Measurements from ENCODE around the gene TAAR5. TPM values are rescaled to one million over a fixed set of nuclear protein-coding genes. Genes with fewer than 3 reads are reported as not detected.
"Not testable (repeated sequence)": the region's sequence is repeated elsewhere in the genome, so short reads cannot be mapped to it uniquely, and the experiment has no call there.

Gene TAAR5
- total RNA-seq, 1 experiment from 2014 or later = not detected

DNA sequence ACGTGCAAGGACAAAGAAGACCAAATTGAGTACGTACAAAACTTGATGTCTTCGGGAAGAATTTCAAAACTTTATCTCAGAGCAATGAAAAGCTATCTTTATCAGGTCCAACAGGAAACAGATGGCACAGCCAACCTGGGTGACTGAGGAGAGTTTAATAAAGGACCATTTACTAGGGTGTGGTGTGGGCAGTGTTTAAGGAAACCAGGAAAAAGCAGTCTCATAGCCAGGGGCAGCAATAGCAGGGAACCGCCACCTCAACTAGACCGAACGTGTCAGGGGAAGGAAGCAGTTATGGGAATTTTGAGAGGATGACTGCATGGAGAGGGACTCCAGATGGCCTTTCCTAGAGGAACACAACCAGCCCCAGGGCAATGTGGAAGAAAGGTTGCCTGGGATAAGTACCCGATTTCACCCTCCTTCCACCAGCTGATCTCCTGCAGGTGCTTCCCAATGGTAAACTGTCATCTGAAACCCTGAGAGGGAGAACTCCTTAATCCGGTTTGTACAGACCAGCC lies 15.2 kb upstream of the TAAR5 start:
- Histone ChIP-seq H2BK5ac (ENCODE audit: insufficient read length, low read length) (no peak overlapping the region), H3K56ac (ENCODE audit: insufficient read length, low read depth, low read length) (no peak overlapping the region), H2BK12ac (ENCODE audit: insufficient read length, low read depth, low read length) (no peak overlapping the region), H3T11ph (ENCODE audit: low read length) (no peak overlapping the region), H4K5ac (ENCODE audit: insufficient read length, low read depth, low read length) (no peak overlapping the region), H3K9ac (ENCODE audit: extremely low read depth, insufficient read length, low read length) (no peak overlapping the region), H3K4ac (ENCODE audit: low read depth, low read length) (no peak overlapping the region), H2AFZ (ENCODE audit: low read length) (no peak overlapping the region), H3K4me1 (ENCODE audit: insufficient read depth, low read length) (no peaks in the 10 kb centered on the region), H3K4me2 (ENCODE audit: insufficient read depth, insufficient read length, low read length) (no peak overlapping the region), H4K91ac (ENCODE audit: insufficient read length, low read depth, low read length) (no peak overlapping the region), H3K27me3 (ENCODE audit: insufficient read depth, low read length) (no peaks in the 10 kb centered on the region), H4K8ac (replicated peaks; ENCODE audit: insufficient read length, low read depth, low read length) (no peak overlapping the region), H3K23ac (ENCODE audit: insufficient read length, low read depth, low read length) (no peak overlapping the region), H3K18ac (ENCODE audit: insufficient read length, low read depth, low read length) (no peak overlapping the region), H2BK20ac (ENCODE audit: low read depth, low read length, poor library complexity, severe bottlenecking) (no peak overlapping the region), H4K20me1 (ENCODE audit: control insufficient read depth, insufficient read depth, insufficient read length) (peaks cover 3% of the 10 kb centered on the region), H3K79me2 (ENCODE audit: insufficient read depth, low read length) (no peaks in the 10 kb centered on the region), H3K9me3 (ENCODE audit: control insufficient read depth, low read depth, low read length) (no peaks in the 10 kb centered on the region), H2BK15ac (ENCODE audit: low read depth, low read length) (no peak overlapping the region), H3K23me2 (ENCODE audit: insufficient read length, low read depth, low read length, poor library complexity, severe bottlenecking) (peaks cover 2% of the 10 kb centered on the region), H2AK5ac (ENCODE audit: insufficient read length, low read length) (no peak overlapping the region), H3K79me1 (ENCODE audit: insufficient read depth, low read depth, low read length, poor library complexity, severe bottlenecking) (no peaks in the 10 kb centered on the region), H3K27ac (ENCODE audit: insufficient read length, low read depth, low read length) (no peak overlapping the region), H2BK120ac (ENCODE audit: low read depth, low read length, poor library complexity, severe bottlenecking) (no peak overlapping the region), H3K14ac (ENCODE audit: insufficient read depth, low read length) (no peak overlapping the region)
- no peaks in the 10 kb centered on the region for H3K36me3 Mint-ChIP-seq (ENCODE audit: insufficient read depth in 1 of 3, low read depth in 3 of 3)
- no peaks in the 10 kb centered on the region for H3K4me1 Mint-ChIP-seq
- no CpG with 5 or more reads among the region's 8 CpGs for WGBS (ENCODE audit: extremely low coverage, insufficient read length, low lambda C conversion rate)
- no peak overlapping the region for H3K27ac Mint-ChIP-seq
- DNase-seq = no peak
- H3K9me3 Mint-ChIP-seq = no peaks in the 10 kb centered on the region
- TF ChIP-seq, protein P1, sequence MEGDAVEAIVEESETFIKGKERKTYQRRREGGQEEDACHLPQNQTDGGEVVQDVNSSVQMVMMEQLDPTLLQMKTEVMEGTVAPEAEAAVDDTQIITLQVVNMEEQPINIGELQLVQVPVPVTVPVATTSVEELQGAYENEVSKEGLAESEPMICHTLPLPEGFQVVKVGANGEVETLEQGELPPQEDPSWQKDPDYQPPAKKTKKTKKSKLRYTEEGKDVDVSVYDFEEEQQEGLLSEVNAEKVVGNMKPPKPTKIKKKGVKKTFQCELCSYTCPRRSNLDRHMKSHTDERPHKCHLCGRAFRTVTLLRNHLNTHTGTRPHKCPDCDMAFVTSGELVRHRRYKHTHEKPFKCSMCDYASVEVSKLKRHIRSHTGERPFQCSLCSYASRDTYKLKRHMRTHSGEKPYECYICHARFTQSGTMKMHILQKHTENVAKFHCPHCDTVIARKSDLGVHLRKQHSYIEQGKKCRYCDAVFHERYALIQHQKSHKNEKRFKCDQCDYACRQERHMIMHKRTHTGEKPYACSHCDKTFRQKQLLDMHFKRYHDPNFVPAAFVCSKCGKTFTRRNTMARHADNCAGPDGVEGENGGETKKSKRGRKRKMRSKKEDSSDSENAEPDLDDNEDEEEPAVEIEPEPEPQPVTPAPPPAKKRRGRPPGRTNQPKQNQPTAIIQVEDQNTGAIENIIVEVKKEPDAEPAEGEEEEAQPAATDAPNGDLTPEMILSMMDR (conservative IDR thresholded peaks at IDR 0.05) = no peak
- no peaks in the 10 kb centered on the region for H3K27me3 Mint-ChIP-seq (ENCODE audit: low read depth)
- no peak overlapping the region for H3K4me3 Mint-ChIP-seq

- not testable (repeated sequence) for H3K4me1 ChIP-seq (ENCODE audit: insufficient read depth, low read length); H3K27me3 Mint-ChIP-seq (ENCODE audit: low read depth); H3K23ac ChIP-seq (ENCODE audit: insufficient read length, low read depth, low read length); H3K56ac ChIP-seq (ENCODE audit: insufficient read length, low read depth, low read length); H3K4me2 ChIP-seq (ENCODE audit: insufficient read depth, insufficient read length, low read length); H3K4me1 Mint-ChIP-seq; H2BK5ac ChIP-seq (ENCODE audit: insufficient read length, low read length); H3K79me2 ChIP-seq (ENCODE audit: insufficient read depth, low read length); H4K8ac ChIP-seq (replicated peaks; ENCODE audit: insufficient read length, low read depth, low read length); H3K79me1 ChIP-seq (ENCODE audit: insufficient read depth, low read depth, low read length, poor library complexity, severe bottlenecking); H3K9me3 Mint-ChIP-seq; H3K27ac ChIP-seq (ENCODE audit: insufficient read length, low read depth, low read length); H3K14ac ChIP-seq (ENCODE audit: insufficient read depth, low read length); H3K36me3 Mint-ChIP-seq (ENCODE audit: insufficient read depth in 1 of 3, low read depth in 3 of 3); H3K18ac ChIP-seq (ENCODE audit: insufficient read length, low read depth, low read length); H3K23me2 ChIP-seq (ENCODE audit: insufficient read length, low read depth, low read length, poor library complexity, severe bottlenecking); H3K27me3 ChIP-seq (ENCODE audit: insufficient read depth, low read length); H4K20me1 ChIP-seq (ENCODE audit: control insufficient read depth, insufficient read depth, insufficient read length); H2AFZ ChIP-seq (ENCODE audit: low read length); H3K27ac Mint-ChIP-seq; H2BK15ac ChIP-seq (ENCODE audit: low read depth, low read length); H2BK12ac ChIP-seq (ENCODE audit: insufficient read length, low read depth, low read length); DNase-seq; H2BK120ac ChIP-seq (ENCODE audit: low read depth, low read length, poor library complexity, severe bottlenecking); H2BK20ac ChIP-seq (ENCODE audit: low read depth, low read length, poor library complexity, severe bottlenecking); H3T11ph ChIP-seq (ENCODE audit: low read length); H3K9me3 ChIP-seq (ENCODE audit: control insufficient read depth, low read depth, low read length); H4K91ac ChIP-seq (ENCODE audit: insufficient read length, low read depth, low read length); H3K4me3 Mint-ChIP-seq; H2AK5ac ChIP-seq (ENCODE audit: insufficient read length, low read length); H3K9ac ChIP-seq (ENCODE audit: extremely low read depth, insufficient read length, low read length); H3K4ac ChIP-seq (ENCODE audit: low read depth, low read length); H4K5ac ChIP-seq (ENCODE audit: insufficient read length, low read depth, low read length)
Measured at GRCh38 chr6:132600900-132601299, 11.4 kb upstream of the TAAR5 start.
